Subcutaneous abdominal adipose tissue (tissue), 5 donors: Measurements from ENCODE around the gene IGF2.

Source experiments
- H3K27ac ChIP-seq: one replicate; pipeline ENCODE4 v1.7.0; 2013; ENCODE audit warnings: low read depth, mild to moderate bottlenecking, inconsistent platforms, low read length, moderate library complexity
- H3K27me3 ChIP-seq, 5 donors: one replicate each; pipeline ENCODE4 v1.7.0; 2013; ENCODE audit warnings: low read length in 5 of 5, inconsistent platforms in 1 of 5; ENCODE audit not compliant: control insufficient read depth in 5 of 5, insufficient read depth in 4 of 5
- H3K36me3 ChIP-seq, 5 donors: one replicate each; pipeline ENCODE4 v1.7.0; 2013; ENCODE audit warnings: low read length in 5 of 5; ENCODE audit not compliant: control insufficient read depth in 5 of 5, insufficient read depth in 5 of 5
- H3K4me1 ChIP-seq, 5 donors: one replicate each; pipeline ENCODE4 v1.7.0; 2013; ENCODE audit warnings: low read length in 5 of 5, mild to moderate bottlenecking in 3 of 5, moderate library complexity in 1 of 5; ENCODE audit not compliant: control insufficient read depth in 5 of 5, insufficient read depth in 5 of 5
- H3K4me3 ChIP-seq, 5 donors: one replicate each; pipeline ENCODE4 v1.7.0; 2013; ENCODE audit warnings: low read length in 5 of 5, low read depth in 1 of 5
- H3K9ac ChIP-seq, 5 donors: one replicate each; pipeline ENCODE4 v1.7.0; 2013; ENCODE audit warnings: low read length in 5 of 5, mild to moderate bottlenecking in 4 of 5, moderate library complexity in 3 of 5
- H3K9me3 ChIP-seq, 5 donors: one replicate each; pipeline ENCODE4 v1.7.0; 2013; ENCODE audit warnings: low read length in 5 of 5; ENCODE audit not compliant: control insufficient read depth in 5 of 5
- donor health status: healthy.
- donor health status: healthy.
- donor health status: healthy.
- donor health status: healthy.
- donor health status: healthy.

The IGF2 gene

GRCh38 chr11:2088284-2088683 lies 50.9 kb downstream of the IGF2 start:
- Histone ChIP-seq H3K27me3 (peaks cover 0 to 10% (median 6%) of the 10 kb centered on the region in 5 donors), H3K27ac (no peak overlapping the region), H3K4me1 (peaks cover 0 to 9% (median 8%) of the 10 kb centered on the region in 5 donors), H3K36me3 (no peaks in the 10 kb centered on the region), H3K4me3 (no peak overlapping the region), H3K9ac (no peak overlapping the region), H3K9me3 (peaks cover 0 to 20% (median 16%) of the 10 kb centered on the region in 5 donors)

- Histone ChIP-seq H3K9ac (no peak overlapping the region), H3K4me1 (no peaks in the 10 kb centered on the region), H3K27ac (no peak overlapping the region), H3K36me3 (no peaks in the 10 kb centered on the region), H3K27me3 (peaks cover 0 to 8% (median 6%) of the 10 kb centered on the region in 5 donors), H3K9me3 (peaks cover 0 to 20% (median 16%) of the 10 kb centered on the region in 5 donors), H3K4me3 (no peak overlapping the region)
Observed at GRCh38 chr11:2086239-2087040, 52.7 kb downstream of the IGF2 start.

- Histone ChIP-seq H3K9ac (no peak overlapping the region), H3K36me3 (no peaks in the 10 kb centered on the region), H3K9me3 (peaks cover 0 to 20% (median 16%) of the 10 kb centered on the region in 5 donors), H3K4me1 (no peaks in the 10 kb centered on the region), H3K4me3 (no peak overlapping the region), H3K27ac (no peak overlapping the region), H3K27me3 (peaks cover 0 to 8% (median 6%) of the 10 kb centered on the region in 5 donors)
Observed at GRCh38 chr11:2085251-2086066, 53.7 kb downstream of the IGF2 start.

- Histone ChIP-seq H3K27me3 (peaks cover 0 to 8% (median 6%) of the 10 kb centered on the region in 5 donors), H3K9me3 (peaks cover 0 to 20% (median 16%) of the 10 kb centered on the region in 5 donors), H3K9ac (no peak overlapping the region), H3K4me1 (no peaks in the 10 kb centered on the region), H3K36me3 (no peaks in the 10 kb centered on the region), H3K4me3 (no peak overlapping the region), H3K27ac (no peak overlapping the region)
Observed at GRCh38 chr11:2084721-2085120, 54.5 kb downstream of the IGF2 start.
